HG03135 (cell line): ENCODE data around the gene POU1F1.
"Not testable (repeated sequence)": the region's sequence is repeated elsewhere in the genome, so short reads cannot be mapped to it uniquely, and the experiment has no call there.

ENCODE experiments used
- ATAC-seq: cut with Tn5 transposase; IDR thresholded peaks from one replicate; pipeline ENCODE4 v1.9.1; 2021; ENCODE audit warnings: mild to moderate bottlenecking, moderate library complexity; ENCODE audit not compliant: unreplicated experiment

The POU1F1 gene

DNA sequence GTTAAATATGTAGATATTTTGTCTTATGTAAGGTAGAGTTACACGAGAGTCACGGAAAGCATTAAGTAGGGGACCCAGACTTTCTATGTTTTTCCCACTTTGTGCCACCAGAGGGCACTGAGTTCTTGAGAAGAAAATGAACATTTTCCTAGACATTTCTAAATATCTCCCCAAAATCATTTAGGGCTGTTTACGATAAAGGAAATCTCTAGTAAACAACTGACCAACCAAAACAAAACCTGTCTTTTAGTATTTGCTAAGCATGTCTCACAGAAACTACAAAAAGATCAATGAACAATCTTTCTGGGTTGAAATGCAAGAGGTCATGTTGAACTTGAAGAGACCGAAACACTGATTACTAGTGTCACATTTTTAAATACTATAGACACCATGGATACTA, 16.1 kb downstream of the POU1F1 start:
- ATAC-seq, result no peak

DNA sequence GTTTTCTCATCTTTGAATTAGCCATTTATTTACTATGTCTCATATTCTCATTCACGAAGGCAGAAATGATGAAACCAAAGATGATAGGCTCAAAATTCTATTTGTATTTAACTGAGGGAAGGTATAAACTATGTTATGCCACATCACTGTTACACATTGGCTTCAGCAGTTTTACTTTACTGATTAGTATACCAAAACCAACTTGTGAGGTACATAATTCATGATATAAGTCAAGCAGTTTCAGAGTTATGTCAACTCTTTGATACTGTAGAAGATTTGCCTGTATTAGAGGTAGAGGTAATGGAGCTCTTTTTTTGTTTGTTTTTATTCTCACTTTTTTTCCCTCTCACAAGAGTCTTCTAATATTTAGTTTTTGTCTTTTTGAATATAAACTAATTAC, 26.4 kb downstream of the POU1F1 start:
- no peak for ATAC-seq

DNA sequence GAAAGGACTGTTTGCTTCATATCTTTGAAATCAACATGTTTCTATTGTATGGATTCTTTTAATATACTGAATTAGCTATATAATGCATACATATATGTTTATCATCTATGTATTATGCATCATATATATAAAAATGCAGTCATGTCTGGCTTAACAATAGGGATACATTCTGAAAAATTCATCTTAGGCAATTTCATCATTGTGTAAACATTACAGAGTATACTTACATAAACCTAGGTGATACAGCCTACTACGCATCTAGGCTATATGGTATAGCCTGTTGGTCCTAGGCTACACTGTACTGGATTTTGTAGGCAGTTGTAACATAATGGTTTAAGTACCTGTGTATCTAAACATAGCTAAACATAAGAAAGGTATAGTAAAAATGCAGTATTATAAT, 27.6 kb downstream of the POU1F1 start:
- no peak for ATAC-seq

DNA sequence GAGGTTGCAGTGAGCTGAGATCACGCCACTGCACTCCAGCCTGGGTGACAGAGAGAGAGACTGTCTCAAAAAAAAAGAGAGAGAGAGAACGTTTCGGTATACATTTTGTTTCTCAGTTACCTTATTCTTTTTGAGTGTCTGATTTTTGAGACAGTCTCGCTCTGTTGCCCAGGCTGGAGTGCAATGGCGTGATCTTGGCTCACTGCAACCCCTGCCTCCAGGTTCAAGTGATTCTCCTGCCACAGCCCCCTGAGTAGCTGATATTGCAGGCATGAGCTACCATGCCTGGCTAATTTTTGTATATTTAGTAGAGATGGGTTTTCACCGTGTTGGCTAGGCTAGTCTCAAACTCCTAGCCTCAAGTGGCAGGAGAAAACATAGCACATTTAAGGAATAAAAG, 28.2 kb downstream of the POU1F1 start:
- not testable (repeated sequence) for ATAC-seq

DNA sequence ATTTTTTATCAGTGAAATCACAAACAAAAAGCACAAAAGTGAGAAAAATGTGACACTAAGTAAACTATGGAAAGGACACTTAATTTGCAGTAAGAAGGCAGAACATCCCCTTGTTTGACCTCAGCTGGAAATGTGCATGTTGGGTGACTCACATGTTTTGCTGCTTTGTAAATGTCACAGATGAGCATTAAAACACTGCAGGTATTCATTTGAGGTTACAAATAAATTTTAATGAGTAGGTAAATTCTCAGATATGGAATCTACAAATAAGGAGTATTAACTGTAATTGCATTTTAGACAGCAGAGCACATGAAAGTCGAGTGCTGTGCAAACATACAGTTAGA, 29.0 kb downstream of the POU1F1 start:
- ATAC-seq, result no peak

DNA sequence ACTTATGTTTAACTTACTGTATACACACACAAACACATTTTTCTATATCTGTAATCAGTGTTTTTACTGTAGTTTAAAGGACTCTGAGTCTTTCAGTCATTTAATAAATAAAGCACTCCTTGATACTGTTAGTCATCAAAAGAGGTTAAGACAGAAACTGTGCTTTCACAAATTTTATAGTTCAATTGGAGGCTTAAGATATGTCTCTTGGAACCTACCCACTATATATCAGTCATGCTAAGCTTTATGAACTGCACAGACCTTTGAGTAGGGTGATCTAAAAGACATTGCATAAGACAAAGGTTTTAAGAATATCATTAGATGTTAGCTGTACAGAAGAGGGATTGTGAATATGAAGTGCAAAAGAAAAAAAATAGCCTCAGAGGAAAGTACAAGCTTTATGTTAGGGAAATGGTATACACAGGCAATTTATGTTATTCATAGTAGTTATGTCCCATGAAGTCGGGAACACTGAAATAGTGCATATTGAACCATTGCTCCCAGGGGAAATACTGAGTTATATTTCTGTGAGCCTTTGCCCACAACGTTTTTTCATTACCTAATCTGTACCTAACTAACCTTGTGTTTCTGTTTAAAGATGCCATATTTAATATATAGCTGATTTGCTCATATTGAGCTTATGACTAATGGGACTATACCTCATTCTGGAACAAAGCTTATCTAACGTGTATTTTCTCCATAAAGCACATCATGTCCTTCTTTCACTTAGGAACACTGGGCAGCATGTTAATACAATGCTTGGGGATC, 29.5 kb downstream of the POU1F1 start:
- no peak for ATAC-seq

DNA sequence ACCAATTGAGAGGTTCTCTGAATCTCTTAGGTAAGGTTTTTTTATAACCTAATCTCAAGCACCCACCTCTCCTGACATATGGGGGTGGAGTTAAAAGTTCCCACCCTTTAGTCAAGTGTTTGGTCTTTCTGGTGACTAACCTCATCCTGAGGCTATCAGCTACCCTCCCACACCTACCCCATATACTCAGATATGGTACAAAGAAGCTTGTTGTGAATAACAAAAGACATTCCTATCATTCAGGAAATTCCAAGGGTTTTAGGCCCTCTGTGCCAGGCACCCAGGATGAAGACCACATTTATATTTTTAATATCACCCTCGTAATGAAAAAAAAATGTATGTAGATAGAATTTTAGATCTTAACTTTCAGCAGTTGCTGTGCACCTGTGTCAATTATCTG, 40.3 kb downstream of the POU1F1 start:
- no peak for ATAC-seq

DNA sequence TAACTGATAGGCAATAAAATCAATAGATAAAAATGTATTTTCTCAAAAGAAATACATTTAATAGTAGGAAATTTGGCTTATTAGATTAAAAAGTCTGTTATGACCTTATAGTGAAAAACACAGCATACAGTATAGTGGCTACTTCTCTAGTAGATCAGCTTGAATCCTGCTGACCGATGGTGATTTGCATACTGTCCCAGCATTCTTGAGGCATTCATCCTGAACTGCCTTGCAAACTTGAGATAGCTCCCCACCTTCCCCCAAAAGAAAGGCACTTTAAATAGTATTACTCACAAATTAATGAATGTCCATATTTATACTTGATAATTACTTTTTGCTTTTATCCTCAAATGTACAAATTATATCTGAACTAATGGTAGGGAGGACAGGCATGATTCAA, 42.6 kb downstream of the POU1F1 start:
- ATAC-seq, result no peak

DNA sequence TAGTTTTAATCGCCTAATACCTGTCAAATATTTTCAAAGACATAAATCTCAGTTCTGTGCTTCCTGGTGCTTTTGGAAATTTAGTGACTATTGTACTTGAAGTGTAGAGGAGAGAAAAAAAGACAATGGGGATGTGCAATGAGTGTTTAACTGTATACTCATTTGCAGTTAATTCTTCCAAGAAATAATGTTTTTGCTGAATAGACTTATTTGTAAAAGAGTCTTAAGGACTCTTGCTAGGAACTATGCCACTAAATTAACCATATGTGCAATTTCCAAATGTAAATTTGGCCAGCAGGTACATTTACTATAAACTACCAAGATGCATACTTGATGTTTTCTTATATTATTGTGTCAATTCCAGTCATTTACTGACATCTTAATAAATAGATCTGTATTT, 47.3 kb downstream of the POU1F1 start:
- no peak for ATAC-seq

DNA sequence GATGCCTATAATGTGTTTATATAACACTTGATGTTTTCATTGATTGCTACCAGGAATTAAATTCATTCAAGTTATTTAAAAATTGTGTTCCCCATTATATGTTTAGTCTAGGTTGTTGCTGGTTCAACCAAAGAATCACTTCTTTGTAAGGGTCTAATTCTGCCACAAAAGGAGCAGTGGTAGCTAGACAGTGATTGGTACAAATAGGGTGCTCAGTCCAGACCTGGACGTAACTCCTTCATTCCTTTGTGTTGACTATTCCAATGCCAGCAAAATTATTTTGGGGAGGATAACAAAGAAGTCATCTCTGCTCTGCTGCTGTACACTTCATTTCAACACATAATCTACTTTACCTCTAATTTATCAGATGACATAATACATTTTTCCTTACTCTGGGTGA, 48.1 kb downstream of the POU1F1 start:
- no peak for ATAC-seq

DNA sequence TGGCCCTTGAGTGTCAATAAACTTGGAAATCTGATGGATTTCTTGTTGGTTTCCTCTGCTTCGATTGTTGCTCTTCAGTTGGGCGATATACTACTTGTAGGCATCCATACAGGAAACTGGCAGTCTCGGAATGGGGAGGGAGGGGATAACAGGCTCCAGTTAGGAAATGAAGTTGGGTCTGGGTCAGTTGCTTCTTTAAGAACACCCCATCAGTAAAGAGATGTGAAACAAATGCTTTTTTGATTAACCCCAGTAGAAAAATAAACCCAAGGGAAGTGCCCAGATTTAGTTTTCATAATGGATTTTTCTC, 48.6 kb downstream of the POU1F1 start:
- ATAC-seq, result no peak

DNA sequence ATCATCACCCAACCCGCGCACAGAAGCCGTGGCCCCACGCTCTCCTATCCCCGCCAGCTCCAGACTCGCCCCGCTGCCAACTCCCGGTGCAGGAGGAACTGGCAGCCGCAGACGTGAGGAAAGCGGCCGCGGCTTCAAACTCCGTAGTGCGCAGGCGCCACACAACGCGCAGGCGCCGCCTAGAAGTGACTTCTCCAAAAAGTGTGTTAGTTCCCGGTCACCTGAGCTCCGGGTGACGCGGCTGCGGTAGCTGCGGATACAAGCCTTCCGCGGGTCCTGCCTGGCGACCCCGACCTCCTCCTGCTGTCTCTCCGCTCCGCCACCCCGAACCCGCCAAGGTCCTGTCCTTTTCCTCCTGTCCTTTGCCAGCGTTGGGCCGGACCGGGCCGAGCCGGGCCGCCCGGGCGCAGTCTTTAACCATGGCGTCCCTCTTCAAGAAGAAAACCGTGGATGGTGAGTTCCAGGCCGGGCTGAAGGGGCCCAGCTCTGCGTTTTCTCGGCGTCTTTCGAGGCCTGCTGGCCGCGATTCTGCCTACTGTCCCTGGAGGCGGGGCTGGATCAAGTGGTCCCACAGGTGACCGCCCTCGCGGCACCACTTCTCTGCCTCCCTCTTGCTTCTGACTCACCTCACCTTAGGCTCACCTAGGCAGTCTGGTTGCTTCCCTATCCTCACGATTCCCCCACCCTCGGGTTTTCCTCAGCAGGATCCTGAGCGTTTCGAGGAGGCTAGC, 49.1 kb downstream of the POU1F1 start, which contains the start of gene CHMP2B:
TSS of gene CHMP2B (plus strand) at position 206 of the 731 bp plus-strand sequence. CDS start at position 420, 214 bp downstream.
- peak; percentile 97 for ATAC-seq

DNA sequence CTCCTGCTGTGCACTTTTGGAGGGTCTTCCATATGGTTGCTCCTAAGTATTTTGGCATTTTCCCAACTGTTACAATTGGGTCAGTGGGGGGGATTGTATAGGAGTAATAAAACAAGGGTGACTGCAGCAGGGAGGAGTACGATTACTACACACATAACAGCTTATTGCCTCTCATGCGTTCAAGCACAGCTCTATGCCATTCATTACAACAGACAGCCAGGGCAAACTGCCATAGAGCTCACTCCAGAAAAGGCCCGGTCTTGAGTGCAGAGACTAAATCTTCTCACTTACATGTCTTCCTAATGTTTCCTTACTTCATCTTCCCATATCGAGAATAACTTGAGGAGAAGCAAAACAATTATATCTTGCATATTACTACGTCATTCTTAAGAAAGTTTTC, 50.7 kb downstream of the POU1F1 start:
- ATAC-seq, result no peak

DNA sequence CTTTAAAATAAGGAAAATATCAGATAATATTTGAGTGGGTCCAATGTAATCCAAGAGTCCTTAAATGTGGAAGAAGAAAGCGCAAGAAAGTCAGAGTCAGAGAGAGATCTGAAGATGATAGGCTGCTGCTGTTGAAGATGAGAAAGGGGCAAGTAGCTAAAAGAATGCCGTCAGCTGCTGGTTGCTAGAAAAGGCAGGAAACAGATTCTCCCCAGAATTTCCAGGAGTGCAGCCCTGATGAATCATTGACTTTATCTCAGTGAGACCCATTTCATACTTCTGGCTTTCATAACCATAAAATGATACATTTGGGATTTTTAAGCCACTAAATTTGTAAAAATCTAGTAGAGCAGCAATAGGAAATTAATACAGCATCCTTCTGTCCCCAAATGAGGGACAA, 56.8 kb downstream of the POU1F1 start:
- no peak for ATAC-seq

DNA sequence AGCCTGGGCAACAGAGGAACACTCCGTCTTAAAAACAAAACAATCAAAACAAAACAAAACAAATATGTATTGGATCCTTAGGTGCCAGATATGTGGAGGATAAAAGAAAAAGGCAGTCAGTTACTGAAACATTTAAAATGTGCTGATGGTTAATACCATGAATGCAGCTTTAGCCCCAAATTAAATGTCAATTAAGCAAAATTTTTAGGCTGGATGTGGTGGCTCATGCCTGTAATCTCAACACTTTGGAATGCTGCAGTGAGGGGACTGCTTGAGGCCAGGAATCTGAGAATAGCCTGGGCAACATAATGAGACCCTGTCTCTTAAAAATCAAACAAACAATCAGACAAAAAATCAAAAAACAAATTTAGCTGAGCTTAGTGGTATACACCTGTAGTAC, 57.8 kb downstream of the POU1F1 start:
- no peak for ATAC-seq
